HCT116 (cell line): ENCODE data around the gene HDLBP. TPM values are rescaled to one million over a fixed set of nuclear protein-coding genes. Genes with fewer than 3 reads are reported as not detected.
A peak's percentile ranks its signal among the peaks of the same experiment; 100 is the strongest.

Experiments used
- ATAC-seq: fragments of 200-7000 bp; cut with Tn5 transposase; 2 replicates; pipeline ENCODE4 v1.9.1; 2020; ENCODE audit warnings: mild to moderate bottlenecking, moderate library complexity
- BruUV-seq: library from RNA; stranded (reverse); fragments of 400-500 nt; replicated peaks from 2 replicates; lab custom pipeline; 2021; lab: Mats Ljungman, UMichigan
- CTCF ChIA-PET: fragments of 300-600 bp; sonication (Branson Sonifier 250); formaldehyde crosslinking; loops from one replicate; lab custom pipeline; 2021; ENCODE audit warnings: antibody characterized with exemption; lab: Charles Lee
- POLR2A ChIA-PET: fragments of 300-600, 350-600 bp; sonication (Branson Sonifier 250); formaldehyde crosslinking; loops from one replicate; lab custom pipeline; 2021; ENCODE audit warnings: antibody characterized with exemption; lab: Charles Lee
- RAD21 ChIA-PET, 2 experiments: fragments of 300-600 bp; sonication (Branson Sonifier 250); formaldehyde crosslinking; loops; one replicate each; lab custom pipeline; 2023; ENCODE audit warnings: low total read pairs in 2 of 2; ENCODE audit not compliant: uncharacterized antibody in 2 of 2, unreplicated experiment in 2 of 2, low non-redundant PET in 1 of 2; lab: Charles Lee
- DNase-seq: peaks from one replicate; pipeline ENCODE4 v3.0.0-alpha.2; 2010; ENCODE audit warnings: low read depth, low spot score
- H2AFZ ChIP-seq: fragments of 200-600 bp; shearing (Covaris generic), sonication (generic); 2 replicates; pipeline ENCODE4 v1.6.1; 2017; ENCODE audit warnings: low read depth, mixed run types, mixed read lengths, antibody characterized with exemption, low read length; ENCODE audit not compliant: poor library complexity, severe bottlenecking
- H3K27ac ChIP-seq: 2 replicates; pipeline ENCODE4 v1.5.1; 2012; ENCODE audit warnings: low read depth, low read length
- H3K27me3 ChIP-seq: fragments of 200-600 bp; sonication (generic); 2 replicates; pipeline ENCODE4 v1.6.1; 2016; ENCODE audit warnings: mixed run types, low read length, mixed read lengths; ENCODE audit not compliant: insufficient read depth
- H3K36me3 ChIP-seq, 2 experiments: fragments of 200-500 bp in 1 of 2; fragments of 200-600 bp in 1 of 2; sonication (Bioruptor generic) in 1 of 2; sonication (generic) in 1 of 2; 2 replicates each; pipeline versions ENCODE4 v1.5.1 to v1.6.1; 2014 to 2016; ENCODE audit warnings: low read length in 2 of 2, inconsistent platforms in 1 of 2, mixed read lengths in 1 of 2, mixed run types in 1 of 2; ENCODE audit not compliant: insufficient read depth in 2 of 2, control insufficient read depth in 1 of 2
- H3K4me1 ChIP-seq, 2 experiments: fragments of 200-600 bp in 1 of 2; sonication (generic) in 1 of 2; 2 replicates each; pipeline versions ENCODE4 v1.5.1 to v1.6.1; 2012 to 2017; ENCODE audit warnings: low read length in 2 of 2, inconsistent platforms in 1 of 2, mild to moderate bottlenecking in 1 of 2, mixed read lengths in 1 of 2, mixed run types in 1 of 2, moderate library complexity in 1 of 2; ENCODE audit not compliant: insufficient read depth in 2 of 2, control insufficient read depth in 1 of 2
- H3K4me2 ChIP-seq: fragments of 200-600 bp; sonication (generic); 2 replicates; pipeline ENCODE4 v1.6.1; 2017; ENCODE audit warnings: mixed run types, low read length, mixed read lengths
- H3K4me3 ChIP-seq, 2 experiments: fragments of 200-600 bp in 1 of 2; sonication (generic) in 1 of 2; replicated peaks in 1 of 2; 2 replicates each; pipeline ENCODE4 v1.5.1; 2011 to 2016; ENCODE audit warnings: low read length in 2 of 2, control low read depth in 1 of 2, low read depth in 1 of 2, mild to moderate bottlenecking in 1 of 2, mixed read lengths in 1 of 2, mixed run types in 1 of 2
- H3K79me2 ChIP-seq: fragments of 200-600 bp; sonication (generic); 2 replicates; pipeline ENCODE4 v1.6.1; 2017; ENCODE audit warnings: mild to moderate bottlenecking, mixed run types, low read length, moderate library complexity, mixed read lengths; ENCODE audit not compliant: insufficient read depth
- H3K9ac ChIP-seq: fragments of 200-600 bp; sonication (generic); 2 replicates; pipeline ENCODE4 v1.6.1; 2016; ENCODE audit warnings: low read length, mixed read lengths
- H3K9me2 ChIP-seq: fragments of 200-600 bp; sonication (generic), shearing (Covaris generic); 2 replicates; pipeline ENCODE4 v1.6.1; 2017; ENCODE audit warnings: mixed run types, mild to moderate bottlenecking, moderate library complexity; ENCODE audit not compliant: insufficient read depth
- H3K9me3 ChIP-seq, 2 experiments: fragments of 200-500 bp in 1 of 2; fragments of 200-600 bp in 1 of 2; sonication (Bioruptor generic) in 1 of 2; sonication (generic) in 1 of 2; 2 replicates each; pipeline ENCODE4 v1.6.1; 2014 to 2017; ENCODE audit warnings: low read length in 2 of 2, mixed read lengths in 2 of 2, inconsistent platforms in 1 of 2, low read depth in 1 of 2, mild to moderate bottlenecking in 1 of 2, mixed run types in 1 of 2, moderate library complexity in 1 of 2; ENCODE audit not compliant: control insufficient read depth in 1 of 2, insufficient read depth in 1 of 2
- H4K20me1 ChIP-seq: fragments of 200-600 bp; sonication (generic), shearing (Covaris generic); 2 replicates; pipeline ENCODE4 v1.6.1; 2017; ENCODE audit warnings: mixed run types, mild to moderate bottlenecking, moderate library complexity; ENCODE audit not compliant: insufficient read depth
- CBX3 ChIP-seq: IDR thresholded peaks from 2 replicates; pipeline ENCODE4 v1.6.1; 2012; ENCODE audit warnings: low read depth
- CEBPB ChIP-seq: IDR thresholded peaks from 2 replicates; pipeline ENCODE4 v1.6.1; 2012; ENCODE audit warnings: low read depth
- EGR1 ChIP-seq: IDR thresholded peaks from 2 replicates; pipeline ENCODE4 v1.6.1; 2012; ENCODE audit warnings: low read depth
- ELF1 ChIP-seq: IDR thresholded peaks from 2 replicates; pipeline ENCODE4 v1.6.1; 2012; ENCODE audit warnings: low read depth, borderline replicate concordance
- EZH2 ChIP-seq: fragments of 200-600 bp; sonication (generic); IDR thresholded peaks from 2 replicates; pipeline ENCODE4 v1.6.1; 2017; ENCODE audit warnings: antibody characterized with exemption, mixed run types
- FOSL1 ChIP-seq: IDR thresholded peaks from 2 replicates; pipeline ENCODE4 v1.6.1; 2012; ENCODE audit warnings: low read depth
- JUND ChIP-seq: IDR thresholded peaks from 2 replicates; pipeline ENCODE4 v1.6.1; 2012
- POLR2A ChIP-seq: IDR thresholded peaks from 2 replicates; pipeline ENCODE4 v1.7.0; 2011; ENCODE audit warnings: borderline replicate concordance; ENCODE audit not compliant: insufficient read depth, insufficient read length; ENCODE audit errors: extremely low read depth
- POLR2AphosphoS5 ChIP-seq: IDR thresholded peaks from 2 replicates; pipeline ENCODE4 v1.6.1; 2011; ENCODE audit warnings: mild to moderate bottlenecking, low read depth, low read length, moderate library complexity
- SP1 ChIP-seq: IDR thresholded peaks from 2 replicates; pipeline ENCODE4 v1.6.1; 2012; ENCODE audit warnings: low read depth
- SRF ChIP-seq: IDR thresholded peaks from 2 replicates; pipeline ENCODE4 v1.6.1; 2012; ENCODE audit warnings: low read depth
- TCF7L2 ChIP-seq: IDR thresholded peaks from 2 replicates; pipeline ENCODE4 v1.7.0; 2011; ENCODE audit warnings: borderline replicate concordance, inconsistent platforms; ENCODE audit not compliant: insufficient read depth, insufficient read length; ENCODE audit errors: extremely low read depth
- YY1 ChIP-seq: IDR thresholded peaks from 2 replicates; pipeline ENCODE4 v1.6.1; 2011; ENCODE audit warnings: low read length, low read depth, moderate library complexity, mild to moderate bottlenecking; ENCODE audit not compliant: insufficient replicate concordance; ENCODE audit errors: extremely low read depth
- ZFX ChIP-seq: fragments of 450-650 bp; IDR thresholded peaks from 2 replicates; pipeline ENCODE4 v1.6.1; 2017
- intact Hi-C: fragments of 100-400 bp; cut with micrococcal nuclease; formaldehyde crosslinking; loops from 2 replicates; pipeline ENCODE4 v1.10.0; 2022
- total RNA-seq: library from RNA; stranded (reverse); gene quantifications from one replicate; pipeline ENCODE4 v1.2.1, GENCODE V29; 2021; ENCODE audit not compliant: unreplicated experiment
- TF ChIP-seq, protein P1 (sequence below), 3 experiments: fragments of 200-600 bp in 1 of 3; sonication (generic) in 1 of 3; IDR thresholded peaks in 2 of 3; conservative IDR thresholded peaks in 1 of 3; 2 replicates each; pipeline ENCODE4 v1.5.1; 2012 to 2017; ENCODE audit warnings: low read depth in 2 of 3, low read length in 2 of 3, antibody characterized with exemption in 1 of 3, borderline replicate concordance in 1 of 3, control low read depth in 1 of 3, mild to moderate bottlenecking in 1 of 3, mixed read lengths in 1 of 3, mixed run types in 1 of 3, moderate library complexity in 1 of 3; ENCODE audit not compliant: insufficient read depth in 1 of 3
- TF ChIP-seq, protein P2 (sequence below): IDR thresholded peaks from 2 replicates; pipeline ENCODE4 v1.6.1; 2012
- TF ChIP-seq, protein P3 (sequence below): IDR thresholded peaks from 2 replicates; pipeline ENCODE4 v1.6.1; 2012
- TF ChIP-seq, protein P4 (sequence below): IDR thresholded peaks from 2 replicates; pipeline ENCODE4 v1.6.1; 2011; ENCODE audit warnings: mild to moderate bottlenecking, low read length, moderate library complexity; ENCODE audit not compliant: insufficient replicate concordance; ENCODE audit errors: extremely low read depth

Gene HDLBP
- total RNA-seq, 1 experiment from 2014 or later = 462 TPM

DNA sequence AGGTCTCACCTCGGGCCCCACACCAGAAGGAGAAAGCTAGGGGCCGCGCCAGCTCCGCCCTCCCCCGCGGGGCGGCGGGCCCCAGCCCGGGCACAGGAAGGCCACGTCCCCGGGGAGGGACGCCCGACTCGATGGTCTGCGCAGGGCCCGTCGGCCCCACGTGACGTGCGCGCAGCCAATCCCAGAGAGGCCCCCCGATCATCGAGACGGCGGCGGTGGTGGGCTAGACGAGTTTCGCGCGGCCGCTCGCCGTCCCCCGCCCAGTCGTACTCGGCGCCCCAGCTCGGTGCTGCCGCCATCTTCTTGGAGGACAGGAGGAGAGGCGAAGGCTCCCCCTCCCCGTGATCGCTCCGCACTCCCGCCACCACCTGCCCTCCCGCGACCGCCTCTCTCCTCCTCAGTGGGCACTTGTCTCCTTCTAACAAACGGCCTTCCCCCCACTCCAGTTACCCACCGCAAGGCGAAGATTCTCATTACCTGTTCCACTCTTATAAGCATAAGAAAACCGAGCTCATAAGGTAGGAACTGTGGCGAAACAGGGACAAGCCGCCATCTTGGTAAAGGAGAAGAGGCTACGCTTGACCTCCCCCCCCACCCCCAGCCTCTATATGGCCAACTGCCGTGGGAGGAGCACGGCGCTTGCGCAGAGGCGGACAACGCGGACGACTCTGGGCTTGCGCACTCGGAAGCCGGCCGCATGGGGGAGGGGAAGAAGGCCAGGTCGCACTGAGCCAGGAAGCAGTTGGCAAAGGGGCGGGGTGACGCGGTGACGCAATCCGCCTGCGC lies at the start of gene HDLBP (continued):
- TF ChIP-seq, protein P1, sequence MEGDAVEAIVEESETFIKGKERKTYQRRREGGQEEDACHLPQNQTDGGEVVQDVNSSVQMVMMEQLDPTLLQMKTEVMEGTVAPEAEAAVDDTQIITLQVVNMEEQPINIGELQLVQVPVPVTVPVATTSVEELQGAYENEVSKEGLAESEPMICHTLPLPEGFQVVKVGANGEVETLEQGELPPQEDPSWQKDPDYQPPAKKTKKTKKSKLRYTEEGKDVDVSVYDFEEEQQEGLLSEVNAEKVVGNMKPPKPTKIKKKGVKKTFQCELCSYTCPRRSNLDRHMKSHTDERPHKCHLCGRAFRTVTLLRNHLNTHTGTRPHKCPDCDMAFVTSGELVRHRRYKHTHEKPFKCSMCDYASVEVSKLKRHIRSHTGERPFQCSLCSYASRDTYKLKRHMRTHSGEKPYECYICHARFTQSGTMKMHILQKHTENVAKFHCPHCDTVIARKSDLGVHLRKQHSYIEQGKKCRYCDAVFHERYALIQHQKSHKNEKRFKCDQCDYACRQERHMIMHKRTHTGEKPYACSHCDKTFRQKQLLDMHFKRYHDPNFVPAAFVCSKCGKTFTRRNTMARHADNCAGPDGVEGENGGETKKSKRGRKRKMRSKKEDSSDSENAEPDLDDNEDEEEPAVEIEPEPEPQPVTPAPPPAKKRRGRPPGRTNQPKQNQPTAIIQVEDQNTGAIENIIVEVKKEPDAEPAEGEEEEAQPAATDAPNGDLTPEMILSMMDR (IDR thresholded peaks at IDR 0.05 in 2 of 3, conservative IDR thresholded peaks at IDR 0.05 in 1 of 3; ENCODE audit: borderline replicate concordance in 1 of 3, insufficient read depth in 1 of 3, low read depth in 2 of 3, low read length in 2 of 3) = no peak; a peak in 1 of 6 replicates
- TF ChIP-seq, protein P2, sequence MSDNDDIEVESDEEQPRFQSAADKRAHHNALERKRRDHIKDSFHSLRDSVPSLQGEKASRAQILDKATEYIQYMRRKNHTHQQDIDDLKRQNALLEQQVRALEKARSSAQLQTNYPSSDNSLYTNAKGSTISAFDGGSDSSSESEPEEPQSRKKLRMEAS = peak; percentile 87
- TF ChIP-seq FOSL1 (no peak), YY1 (peak; percentile 94), EGR1 (peak; percentile 64), POLR2A (peak; percentile 76), SP1 (peak; percentile 71), JUND (no peak), EZH2 (no peak), ZFX (peak; percentile 92), ELF1 (no peak; the same call in 1 of the 2 replicates), CEBPB (peak; percentile 84), SRF (peak; percentile 94)
- TF ChIP-seq, all 23 proteins: peak for 11

DNA sequence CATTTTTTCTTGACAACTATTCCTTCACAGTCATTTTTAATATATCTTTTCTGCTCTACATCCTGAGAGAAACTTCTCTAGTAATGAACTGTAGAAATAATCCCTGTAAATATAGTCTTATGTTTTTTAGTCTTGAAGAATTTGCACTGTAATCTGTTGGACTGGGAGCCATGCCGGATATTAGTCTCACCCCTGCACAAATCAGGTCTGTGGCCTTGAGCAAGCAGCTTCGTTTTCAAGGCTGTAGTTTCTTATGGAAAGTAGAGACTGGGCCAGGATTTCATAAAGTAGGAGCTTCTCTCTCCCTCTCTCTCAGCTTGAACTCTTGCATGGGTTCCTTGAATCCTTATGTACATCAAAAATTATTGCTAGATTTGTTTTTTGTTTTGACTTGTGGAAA lies 49.3 kb upstream of the HDLBP start:
- RAD21 ChIA-PET = no interaction called here

More for the DNA sequence above, 49.3 kb upstream of the HDLBP start:
- H3K4me2 ChIP-seq = no peak overlapping the region
- no peak overlapping the region for H3K9ac ChIP-seq
- H3K79me2 ChIP-seq = peaks cover 89% of the 10 kb centered on the region
- no peaks in the 10 kb centered on the region for H3K27me3 ChIP-seq
- DNase-seq (no peak), ATAC-seq (no peak)
- no peak overlapping the region for H3K27ac ChIP-seq
- TF ChIP-seq, protein P1 (IDR thresholded peaks at IDR 0.05 in 2 of 3, conservative IDR thresholded peaks at IDR 0.05 in 1 of 3; ENCODE audit: borderline replicate concordance in 1 of 3, insufficient read depth in 1 of 3, low read depth in 2 of 3, low read length in 2 of 3) = no peak
- TF ChIP-seq, protein P3, sequence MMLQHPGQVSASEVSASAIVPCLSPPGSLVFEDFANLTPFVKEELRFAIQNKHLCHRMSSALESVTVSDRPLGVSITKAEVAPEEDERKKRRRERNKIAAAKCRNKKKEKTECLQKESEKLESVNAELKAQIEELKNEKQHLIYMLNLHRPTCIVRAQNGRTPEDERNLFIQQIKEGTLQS = no peak
- TF ChIP-seq TCF7L2 = no peak
- no peak for TF ChIP-seq SP1
- TF ChIP-seq POLR2AphosphoS5 = no peak
- TF ChIP-seq EZH2 = no peak
- TF ChIP-seq, protein P4, sequence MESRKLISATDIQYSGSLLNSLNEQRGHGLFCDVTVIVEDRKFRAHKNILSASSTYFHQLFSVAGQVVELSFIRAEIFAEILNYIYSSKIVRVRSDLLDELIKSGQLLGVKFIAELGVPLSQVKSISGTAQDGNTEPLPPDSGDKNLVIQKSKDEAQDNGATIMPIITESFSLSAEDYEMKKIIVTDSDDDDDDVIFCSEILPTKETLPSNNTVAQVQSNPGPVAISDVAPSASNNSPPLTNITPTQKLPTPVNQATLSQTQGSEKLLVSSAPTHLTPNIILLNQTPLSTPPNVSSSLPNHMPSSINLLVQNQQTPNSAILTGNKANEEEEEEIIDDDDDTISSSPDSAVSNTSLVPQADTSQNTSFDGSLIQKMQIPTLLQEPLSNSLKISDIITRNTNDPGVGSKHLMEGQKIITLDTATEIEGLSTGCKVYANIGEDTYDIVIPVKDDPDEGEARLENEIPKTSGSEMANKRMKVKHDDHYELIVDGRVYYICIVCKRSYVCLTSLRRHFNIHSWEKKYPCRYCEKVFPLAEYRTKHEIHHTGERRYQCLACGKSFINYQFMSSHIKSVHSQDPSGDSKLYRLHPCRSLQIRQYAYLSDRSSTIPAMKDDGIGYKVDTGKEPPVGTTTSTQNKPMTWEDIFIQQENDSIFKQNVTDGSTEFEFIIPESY = no peak
- no peak for TF ChIP-seq CBX3
- POLR2A ChIA-PET = no interaction called here
- H3K4me1 ChIP-seq = no peaks in the 10 kb centered on the region
- H4K20me1 ChIP-seq = peaks cover 8% of the 10 kb centered on the region; the same call in 1 of the 2 replicates
- BruUV-seq = no TSS peak
- 0 out of 4 replicates have a peak, but pooled peaks cover 0 to 3% of the 10 kb centered on the region in 2 experiments for H3K36me3 ChIP-seq
- no peaks in the 10 kb centered on the region for H3K9me2 ChIP-seq
- intact Hi-C loops = no loop called here
- CTCF ChIA-PET = no interaction called here
- no peaks in the 10 kb centered on the region for H3K9me3 ChIP-seq
- no peak overlapping the region for H2AFZ ChIP-seq
- no peak overlapping the region for H3K4me3 ChIP-seq
